ENCODE data around the gene GAST.

The GAST gene

GRCh38 chr17:41692722-41693521, 19.2 kb upstream of the GAST start:
- TF ChIP-seq CTCF (IDR thresholded peaks at IDR 0.05; ENCODE audit: insufficient read depth, low read length, poor library complexity, severe bottlenecking) (no peak), EZH2phosphoT487 (conservative IDR thresholded peaks at IDR 0.05; ENCODE audit: low read length) (no peak)
- Histone ChIP-seq H3F3A (ENCODE audit: insufficient read depth) (peaks cover 59% of the 10 kb centered on the region), H3K79me2 (ENCODE audit: insufficient read depth, low read length) (peaks cover 17% of the 10 kb centered on the region), H4K20me1 (ENCODE audit: low read depth, low read length) (peaks cover 20% of the 10 kb centered on the region), H3K4me3 (ENCODE audit: insufficient read depth, low read length, poor library complexity, severe bottlenecking) (no peak overlapping the region), H3K27ac (ENCODE audit: low read depth, low read length) (no peak overlapping the region), H3K36me3 (ENCODE audit: low read length) (peaks cover 33% of the 10 kb centered on the region), H2AFZ (ENCODE audit: low read depth, low read length, severe bottlenecking) (no peak overlapping the region), H3K9me2 (replicated peaks; ENCODE audit: insufficient read depth, low read length) (no peaks in the 10 kb centered on the region), H3K9me3 (ENCODE audit: insufficient read depth, low read length) (no peaks in the 10 kb centered on the region), H3K9ac (ENCODE audit: low read length) (no peak overlapping the region), H3K27me3 (ENCODE audit: low read length) (no peaks in the 10 kb centered on the region), H3K4me2 (ENCODE audit: low read depth, low read length, poor library complexity, severe bottlenecking) (no peak overlapping the region)

DNA sequence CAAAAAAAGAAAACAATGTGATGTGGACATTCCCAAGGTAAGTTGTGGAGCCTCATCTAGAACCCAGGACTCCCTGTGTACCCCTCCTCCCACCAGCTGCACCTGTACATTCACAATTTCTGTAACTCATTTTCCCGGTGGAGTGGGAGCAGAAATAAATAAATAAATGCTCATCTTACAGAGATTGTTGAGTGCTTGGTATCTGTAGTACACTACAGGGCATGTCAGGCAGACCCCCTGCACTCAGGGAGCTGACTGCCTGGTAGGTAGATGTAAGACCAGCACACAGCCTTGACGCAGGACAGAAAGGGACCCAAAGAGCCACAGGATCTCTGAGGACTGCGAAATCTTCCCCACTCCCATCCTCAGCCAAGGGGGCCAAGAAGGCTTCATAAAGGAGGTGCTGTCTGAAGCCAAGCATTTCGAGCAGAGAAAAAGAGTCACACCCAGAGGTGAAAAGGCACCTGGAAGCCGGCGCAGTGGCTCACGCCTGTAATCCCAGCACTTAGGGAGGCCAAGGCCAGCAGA, 16.9 kb upstream of the GAST start:
- no peak for TF ChIP-seq CTCF (IDR thresholded peaks at IDR 0.05; ENCODE audit: insufficient read depth, low read length, poor library complexity, severe bottlenecking)
- no peak for TF ChIP-seq EZH2phosphoT487 (conservative IDR thresholded peaks at IDR 0.05; ENCODE audit: low read length)
- Histone ChIP-seq H3K4me3 (ENCODE audit: insufficient read depth, low read length, poor library complexity, severe bottlenecking) (no peak overlapping the region), H3K4me2 (ENCODE audit: low read depth, low read length, poor library complexity, severe bottlenecking) (no peak overlapping the region), H3K27me3 (ENCODE audit: low read length) (no peaks in the 10 kb centered on the region), H3K79me2 (ENCODE audit: insufficient read depth, low read length) (peaks cover 8% of the 10 kb centered on the region), H3K27ac (ENCODE audit: low read depth, low read length) (no peak overlapping the region), H3F3A (ENCODE audit: insufficient read depth) (peaks cover 48% of the 10 kb centered on the region), H3K36me3 (ENCODE audit: low read length) (peaks cover 25% of the 10 kb centered on the region), H3K9me3 (ENCODE audit: insufficient read depth, low read length) (no peaks in the 10 kb centered on the region), H4K20me1 (ENCODE audit: low read depth, low read length) (peaks cover 12% of the 10 kb centered on the region; the same call in 1 of the 2 replicates), H2AFZ (ENCODE audit: low read depth, low read length, severe bottlenecking) (no peak overlapping the region), H3K9me2 (replicated peaks; ENCODE audit: insufficient read depth, low read length) (no peaks in the 10 kb centered on the region), H3K9ac (ENCODE audit: low read length) (no peak overlapping the region)

- peaks cover 38% of the 10 kb centered on the region for H3F3A ChIP-seq (ENCODE audit: insufficient read depth)
Measured at GRCh38 chr17:41695954-41696757, 16.0 kb upstream of the GAST start.

More at GRCh38 chr17:41695954-41696757, 16.0 kb upstream of the GAST start:
- H3K27me3 ChIP-seq (ENCODE audit: low read length): no peaks in the 10 kb centered on the region
- peaks cover 2% of the 10 kb centered on the region; the same call in 1 of the 2 replicates for H4K20me1 ChIP-seq (ENCODE audit: low read depth, low read length)
- no peaks in the 10 kb centered on the region for H3K9me3 ChIP-seq (ENCODE audit: insufficient read depth, low read length)
- no peak overlapping the region for H3K4me3 ChIP-seq (ENCODE audit: insufficient read depth, low read length, poor library complexity, severe bottlenecking)
- H3K9ac ChIP-seq (ENCODE audit: low read length): no peak overlapping the region
- peaks cover 1% of the 10 kb centered on the region; the same call in 1 of the 2 replicates for H3K79me2 ChIP-seq (ENCODE audit: insufficient read depth, low read length)
- TF ChIP-seq EZH2phosphoT487 (conservative IDR thresholded peaks at IDR 0.05; ENCODE audit: low read length) (no peak), CTCF (IDR thresholded peaks at IDR 0.05; ENCODE audit: insufficient read depth, low read length, poor library complexity, severe bottlenecking) (peak; percentile 83)
- H3K4me2 ChIP-seq (ENCODE audit: low read depth, low read length, poor library complexity, severe bottlenecking): no peak overlapping the region
- no peak overlapping the region for H3K27ac ChIP-seq (ENCODE audit: low read depth, low read length)
- H2AFZ ChIP-seq (ENCODE audit: low read depth, low read length, severe bottlenecking): no peak overlapping the region
- no peaks in the 10 kb centered on the region for H3K9me2 ChIP-seq (replicated peaks; ENCODE audit: insufficient read depth, low read length)
- peaks cover 15% of the 10 kb centered on the region for H3K36me3 ChIP-seq (ENCODE audit: low read length)
